HG03521 (cell line): ENCODE measurements around the gene RAB3IL1.
"Not testable (repeated sequence)": the region's sequence is repeated elsewhere in the genome, so short reads cannot be mapped to it uniquely, and the experiment has no call there.

ENCODE experiments used
- ATAC-seq: cut with Tn5 transposase; IDR thresholded peaks from one replicate; pipeline ENCODE4 v1.9.1; 2021; ENCODE audit warnings: mild to moderate bottlenecking, moderate library complexity; ENCODE audit not compliant: unreplicated experiment

The RAB3IL1 gene

DNA sequence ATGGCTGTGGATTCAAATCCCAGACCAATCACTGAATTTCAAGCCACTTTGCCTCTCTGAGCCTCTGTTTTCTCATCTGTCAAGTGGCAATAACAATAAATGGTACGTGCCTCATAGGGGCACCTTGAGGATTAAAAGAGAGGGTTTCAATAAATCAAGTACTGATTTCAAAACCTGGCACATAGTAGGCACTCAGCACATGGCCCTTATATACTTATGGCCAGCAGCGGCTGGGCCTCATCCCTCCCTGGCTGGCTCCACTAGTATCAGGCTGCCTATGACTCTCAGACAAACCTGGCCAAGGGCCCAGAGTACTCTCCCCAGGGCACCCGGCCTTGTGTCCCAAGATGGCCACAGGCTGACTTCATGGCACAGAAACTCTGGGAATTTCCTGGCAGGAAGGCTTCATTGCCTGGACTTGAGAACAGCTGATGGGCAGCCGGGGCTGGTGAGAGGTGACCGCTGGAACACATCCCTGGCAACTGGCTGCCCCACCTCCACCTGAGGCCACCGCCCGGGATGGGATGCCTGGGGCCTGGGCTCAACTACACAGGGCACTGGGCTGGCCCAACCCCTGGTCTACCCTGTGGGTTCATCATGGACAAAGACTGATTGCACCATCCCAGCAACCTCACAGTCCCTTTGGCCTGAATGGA, 29.4 kb downstream of the RAB3IL1 start:
- no peak for ATAC-seq

DNA sequence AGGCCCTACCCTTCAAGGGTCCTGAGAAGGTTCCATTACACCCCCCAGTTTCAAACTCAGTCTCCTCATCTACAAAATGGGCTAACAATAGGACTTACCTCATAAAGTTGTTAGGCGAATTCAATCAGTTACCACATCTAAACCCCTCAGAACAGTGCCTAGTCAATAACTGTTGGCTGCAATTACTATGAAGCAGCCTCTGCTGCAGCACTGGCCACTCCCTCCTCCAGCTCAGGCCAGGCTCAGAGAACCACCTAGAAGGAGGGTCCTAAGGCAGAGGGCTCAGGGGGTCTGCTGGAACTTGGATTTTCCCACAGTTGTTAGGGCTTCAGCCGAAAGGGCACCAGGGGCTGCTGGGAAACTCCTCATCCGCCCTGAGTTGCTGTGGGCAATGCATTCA, 30.7 kb downstream of the RAB3IL1 start:
- ATAC-seq: no peak

- ATAC-seq: no peak
Measured at GRCh38 chr11:61885784-61886580, 31.4 kb downstream of the RAB3IL1 start.

GRCh38 chr11:61885166-61885778, 32.1 kb downstream of the RAB3IL1 start:
- no peak for ATAC-seq

DNA sequence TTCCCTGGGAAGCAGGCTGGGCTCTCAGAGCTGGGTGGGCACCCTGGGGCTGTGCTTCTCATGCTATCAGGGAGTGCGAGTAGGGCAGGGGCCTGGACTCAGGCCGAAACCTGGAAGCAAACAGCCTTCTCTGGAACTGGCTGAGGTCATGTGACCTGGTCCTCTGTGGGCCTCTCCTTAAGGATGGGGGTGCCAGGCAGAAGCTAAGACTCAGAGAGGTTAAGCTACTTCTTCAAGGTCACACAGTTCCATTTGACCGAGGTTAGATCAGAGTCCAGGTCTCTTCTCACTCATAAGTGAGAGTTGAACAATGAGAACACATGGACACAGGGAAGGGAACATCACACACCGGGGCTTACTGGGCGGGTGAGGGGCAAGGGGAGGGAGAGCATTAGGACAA, 33.4 kb downstream of the RAB3IL1 start:
- ATAC-seq: no peak

- ATAC-seq: no peak
Measured at GRCh38 chr11:61883327-61883726, 34.0 kb downstream of the RAB3IL1 start.

DNA sequence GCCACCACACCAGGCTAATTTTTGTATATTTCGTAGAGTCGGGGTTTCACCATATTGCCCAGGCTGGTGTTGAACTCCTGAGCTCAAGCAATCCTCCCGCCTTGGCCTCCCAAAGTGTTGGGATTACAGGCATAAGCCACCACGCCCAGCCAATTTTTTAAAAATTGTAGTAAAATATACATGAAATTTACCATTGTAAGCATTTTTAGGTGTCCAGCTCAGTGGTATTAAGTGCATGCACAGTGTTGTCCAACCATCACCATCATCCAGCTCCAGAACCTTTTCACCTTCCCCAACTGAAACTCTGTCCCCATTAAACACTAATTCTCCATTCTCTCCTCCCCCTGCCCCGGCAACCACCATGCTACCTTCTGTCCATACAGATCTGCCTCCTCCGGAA, 34.5 kb downstream of the RAB3IL1 start:
- ATAC-seq: no peak

GRCh38 chr11:61882267-61882666, 35.1 kb downstream of the RAB3IL1 start:
- ATAC-seq: not testable (repeated sequence)

GRCh38 chr11:61881397-61881796, 36.0 kb downstream of the RAB3IL1 start:
- ATAC-seq: no peak

- ATAC-seq: no peak
Measured at GRCh38 chr11:61880454-61880853, 36.9 kb downstream of the RAB3IL1 start.

- no peak for ATAC-seq
Measured at GRCh38 chr11:61880031-61880430, 37.3 kb downstream of the RAB3IL1 start.

DNA sequence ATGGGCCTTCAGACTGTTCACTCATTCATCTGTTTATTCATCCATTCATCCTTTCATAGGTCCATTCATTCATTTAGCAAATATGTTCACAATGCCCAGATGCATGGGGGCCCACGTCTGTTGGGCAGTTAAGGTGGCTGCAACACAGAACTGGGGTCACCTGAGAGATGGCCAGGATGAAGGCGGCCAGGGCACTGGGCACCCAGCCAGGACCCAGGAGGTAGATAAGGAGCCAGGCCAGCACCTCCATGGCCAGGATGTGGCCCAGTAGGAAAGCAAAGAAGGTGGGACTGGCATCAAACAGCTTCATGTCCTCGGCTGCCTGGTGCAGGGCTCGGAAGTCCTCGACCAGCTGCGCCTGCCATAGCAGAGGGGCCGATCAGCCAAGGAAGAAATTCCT, 38.2 kb downstream of the RAB3IL1 start:
- no peak for ATAC-seq

- ATAC-seq: no peak
Measured at GRCh38 chr11:61875698-61876097, 41.7 kb downstream of the RAB3IL1 start.

DNA sequence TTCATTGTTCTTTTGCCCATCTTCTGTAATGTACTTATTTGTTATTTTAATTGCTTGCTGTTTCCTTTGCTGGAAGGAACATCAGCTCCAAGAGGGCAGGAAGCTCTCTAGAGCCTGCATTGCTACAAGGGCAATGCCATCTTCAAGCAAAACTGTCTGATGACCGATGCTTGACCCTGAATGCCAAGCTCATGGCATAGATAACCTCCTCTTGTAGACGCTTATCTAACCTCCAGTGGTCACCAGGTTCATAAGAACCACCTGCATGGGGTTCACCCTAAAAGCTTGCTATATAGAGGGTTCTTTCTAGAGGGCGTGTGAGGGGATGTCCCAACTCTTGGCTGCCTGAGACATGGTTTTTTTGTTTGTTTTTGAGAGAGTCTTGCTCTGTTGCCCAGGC, 42.5 kb downstream of the RAB3IL1 start:
- ATAC-seq: no peak

DNA sequence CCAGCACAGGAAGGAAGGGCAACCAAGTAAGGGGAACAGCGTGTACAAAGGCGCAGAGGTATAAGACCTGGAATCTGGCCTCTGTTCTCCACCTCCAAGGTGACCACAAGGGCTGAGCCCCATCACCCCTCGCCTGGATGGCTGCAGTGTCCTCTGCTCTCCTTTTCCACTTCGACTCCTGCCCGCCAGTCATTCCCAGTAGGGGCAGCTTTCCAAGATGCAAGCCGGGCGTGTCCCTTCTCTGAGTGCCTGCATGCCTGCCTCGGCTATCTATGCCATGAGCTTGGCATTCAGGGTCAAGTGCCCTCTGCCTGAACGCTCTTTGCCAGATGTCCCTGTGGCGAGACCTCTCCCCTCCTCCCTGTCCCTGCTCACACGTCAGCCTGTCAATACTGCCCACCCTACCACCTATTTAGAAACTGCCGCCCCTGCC, 43.0 kb downstream of the RAB3IL1 start:
- no peak for ATAC-seq

- no peak for ATAC-seq
Measured at GRCh38 chr11:61873588-61874376, 43.6 kb downstream of the RAB3IL1 start.

DNA sequence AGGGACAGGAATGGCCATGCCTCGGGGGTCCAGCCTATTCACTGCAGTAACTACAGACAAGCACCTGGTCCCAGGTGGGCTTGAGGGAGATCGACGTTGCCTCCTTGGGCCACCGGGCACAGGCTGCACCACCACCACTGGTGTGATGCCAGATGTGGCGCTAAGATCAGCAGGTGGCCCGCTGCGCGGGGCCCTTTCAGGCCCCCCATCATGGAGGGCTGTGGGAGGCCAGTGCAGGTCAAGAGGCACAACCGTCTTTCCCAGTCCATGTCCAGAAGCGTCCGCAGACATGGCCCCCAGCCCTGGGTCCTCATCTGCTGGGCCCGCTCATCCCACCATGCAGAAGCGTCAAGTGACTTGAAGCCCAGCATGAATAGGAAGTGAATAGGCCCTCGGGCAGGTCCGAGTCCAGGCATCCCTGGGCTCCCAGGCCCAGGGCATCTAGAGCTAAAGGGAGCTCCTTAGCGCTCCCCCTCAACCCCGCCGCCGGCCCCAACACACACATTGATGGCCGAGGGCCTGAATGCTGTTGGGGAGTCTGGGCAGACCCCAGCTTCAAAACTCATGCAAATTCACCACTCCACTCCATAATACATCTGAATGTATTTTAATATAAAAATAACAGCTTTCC, 44.3 kb downstream of the RAB3IL1 start:
- ATAC-seq: no peak

GRCh38 chr11:61871158-61871597, 46.2 kb downstream of the RAB3IL1 start:
- peak; percentile 59 for ATAC-seq

- no peak for ATAC-seq
Measured at GRCh38 chr11:61870541-61871031, 46.8 kb downstream of the RAB3IL1 start.

DNA sequence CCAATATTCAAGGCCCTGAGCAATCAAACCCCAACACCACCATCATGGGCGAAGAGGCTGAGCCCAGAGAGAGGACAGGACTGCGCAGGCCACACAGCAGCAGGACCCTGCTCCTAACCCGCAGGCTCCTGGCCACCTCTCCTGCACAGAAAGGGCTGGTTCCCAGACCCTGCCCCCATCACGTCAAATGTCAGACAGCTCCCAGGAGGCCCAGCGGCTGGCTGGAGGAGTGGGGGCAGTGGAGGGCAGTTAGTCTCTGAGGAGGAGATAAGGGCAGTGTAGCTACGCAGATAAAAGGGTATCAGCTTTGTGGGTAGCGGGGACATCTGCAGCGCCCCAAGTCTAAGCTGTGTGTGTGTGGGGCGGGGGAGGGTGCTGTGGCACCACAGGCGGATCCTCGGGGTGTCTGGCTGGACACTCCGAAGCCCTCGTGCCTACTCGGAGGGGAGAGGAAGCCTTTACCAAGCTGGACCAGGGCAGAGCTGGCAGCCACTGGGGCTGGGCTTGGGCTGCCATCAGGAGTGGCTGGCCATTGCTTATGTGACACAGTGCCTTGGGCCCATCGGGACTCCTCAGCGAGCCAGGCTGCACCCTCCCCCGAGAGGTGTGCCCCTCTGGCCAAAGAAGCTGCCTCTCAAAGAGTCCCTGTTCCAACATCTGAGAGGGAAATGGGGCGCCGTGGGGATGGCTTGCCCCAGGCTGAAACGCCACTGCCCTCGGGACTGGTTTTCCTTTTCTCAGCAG, 47.5 kb downstream of the RAB3IL1 start:
- no peak for ATAC-seq
